Body of pancreas (tissue), 4 donors: Measurements from ENCODE around the gene USP17L26. TPM values are rescaled to one million over a fixed set of nuclear protein-coding genes. Genes with fewer than 3 reads are reported as not detected.
"Not testable (repeated sequence)": the region's sequence is repeated elsewhere in the genome, so short reads cannot be mapped to it uniquely, and the experiment has no call there.

Source experiments
- ATAC-seq: fragments of 150-250 bp; one replicate; pipeline ENCODE4 v1.9.1; 2016
- DNase-seq, 4 donors: peaks; one replicate each; pipeline ENCODE4 v3.0.0-alpha.2; 2019
- H3K27ac ChIP-seq, 4 donors: fragments of 200-600 bp; sonication (generic); 1 replicate in 3 of 4; 2 replicates in 1 of 4; pipeline versions ENCODE4 v1.5.1 to v1.6.1; 2016 to 2019; ENCODE audit warnings: mild to moderate bottlenecking in 1 of 4, mixed read lengths in 1 of 4, moderate library complexity in 1 of 4
- H3K27me3 ChIP-seq, 2 donors: fragments of 200-600 bp; sonication (generic); one replicate each; pipeline ENCODE4 v1.6.0; 2016; ENCODE audit warnings: mild to moderate bottlenecking in 1 of 2
- H3K36me3 ChIP-seq, 2 donors: fragments of 200-600 bp; sonication (generic); replicated peaks in 1 of 2; 2 replicates each; pipeline ENCODE4 v1.5.1; 2016; ENCODE audit warnings: low read depth in 2 of 2; ENCODE audit not compliant: insufficient read depth in 1 of 2
- H3K4me1 ChIP-seq: fragments of 200-600 bp; sonication (generic); one replicate; pipeline ENCODE4 v1.6.0; 2016
- H3K4me3 ChIP-seq, 2 donors: fragments of 200-600 bp; sonication (generic); 1 replicate in 1 of 2; 2 replicates in 1 of 2; pipeline ENCODE4 v1.5.1; 2016 to 2019
- H3K9me3 ChIP-seq, 3 donors: fragments of 200-600 bp; sonication (generic); 1 replicate in 2 of 3; 2 replicates in 1 of 3; pipeline ENCODE4 v1.5.1; 2016
- WGBS, 2 donors: methylation state at CpG; one replicate each; pipeline ENCODE4 v1.1.5; 2017; 5-methylcytosine and 5-hydroxymethylcytosine counted together
- intact Hi-C: fragments of 100-400 bp; cut with DNase I; formaldehyde crosslinking; loops from one replicate; pipeline ENCODE4 v1.15.1; 2023
- total RNA-seq, 2 donors: library from RNA; depleted of rRNA; stranded (reverse); fragments of >200 nt; gene quantifications; one replicate each; pipeline ENCODE4 v1.1.0, GENCODE V29; 2016

USP17L26 gene
- not detected for total RNA-seq

- ATAC-seq, intact Hi-C loops, H3K27me3 ChIP-seq, H3K4me3 ChIP-seq, DNase-seq, H3K9me3 ChIP-seq, H3K4me1 ChIP-seq, H3K27ac ChIP-seq, H3K36me3 ChIP-seq: not testable (repeated sequence)
- WGBS, 2 donors: no CpG with 5 or more reads among the region's 15 CpGs
Observed at GRCh38 chr4:9334358-9334757, at the start of gene USP17L26. TSS of gene USP17L26 (plus strand) at chr4:9334658. CDS start at chr4:9334658, 0 bp downstream.

- H3K36me3 ChIP-seq, H3K27ac ChIP-seq, intact Hi-C loops, H3K4me1 ChIP-seq, H3K27me3 ChIP-seq, DNase-seq, ATAC-seq, H3K4me3 ChIP-seq, H3K9me3 ChIP-seq: not testable (repeated sequence)
- whole genome bisulfite sequencing, 2 donors: 63% methylated on average over 4 to 6 of the region's 13 CpGs
Observed at GRCh38 chr4:9324191-9324590, 10.3 kb upstream of the USP17L26 start.

- DNase-seq, H3K36me3 ChIP-seq, H3K4me3 ChIP-seq, H3K9me3 ChIP-seq, H3K4me1 ChIP-seq, intact Hi-C loops, ATAC-seq, H3K27me3 ChIP-seq, H3K27ac ChIP-seq: not testable (repeated sequence)
- no CpG with 5 or more reads among the region's 15 CpGs for WGBS, 2 donors
Observed at GRCh38 chr4:9324865-9325264, 9.6 kb upstream of the USP17L26 start, which contains the start of gene USP17L24. TSS of gene USP17L24 (plus strand) at chr4:9325165. CDS start at chr4:9325165, 0 bp downstream.

GRCh38 chr4:9329611-9330010, 4.8 kb upstream of the USP17L26 start, which contains the start of gene USP17L25:
TSS of gene USP17L25 (plus strand) at chr4:9329911. CDS start at chr4:9329911, 0 bp downstream.
- ATAC-seq, intact Hi-C loops, H3K9me3 ChIP-seq: not testable (repeated sequence)

GRCh38 chr4:9339103-9339502, 4.6 kb downstream of the USP17L26 start, which contains the start of gene USP17L5:
TSS of gene USP17L5 (plus strand) at chr4:9339403. CDS start at chr4:9339403, 0 bp downstream.
- H3K9me3 ChIP-seq, DNase-seq, H3K4me3 ChIP-seq, intact Hi-C loops, H3K4me1 ChIP-seq, H3K27me3 ChIP-seq, ATAC-seq, H3K27ac ChIP-seq, H3K36me3 ChIP-seq: not testable (repeated sequence)
- no CpG with 5 or more reads among the region's 15 CpGs for WGBS, 2 donors

More at GRCh38 chr4:9329611-9330010, 4.8 kb upstream of the USP17L26 start, which contains the start of gene USP17L25:
- not testable (repeated sequence) for H3K4me1 ChIP-seq, H3K27ac ChIP-seq, H3K36me3 ChIP-seq, DNase-seq, H3K4me3 ChIP-seq, H3K27me3 ChIP-seq
- no CpG with 5 or more reads among the region's 15 CpGs for WGBS, 2 donors

- no CpG with 5 or more reads among the region's 15 CpGs for WGBS, 2 donors
- H3K36me3 ChIP-seq, H3K4me1 ChIP-seq, H3K9me3 ChIP-seq, H3K27me3 ChIP-seq, intact Hi-C loops, H3K4me3 ChIP-seq, H3K27ac ChIP-seq, DNase-seq, ATAC-seq: not testable (repeated sequence)
Observed at GRCh38 chr4:9343848-9344247, 9.4 kb downstream of the USP17L26 start, which contains the start of gene USP17L27. TSS of gene USP17L27 (plus strand) at chr4:9344148. CDS start at chr4:9344148, 0 bp downstream.

GRCh38 chr4:9348593-9348992, 14.1 kb downstream of the USP17L26 start, which contains the start of gene USP17L28:
TSS of gene USP17L28 (plus strand) at chr4:9348893. CDS start at chr4:9348893, 0 bp downstream.
- H3K27ac ChIP-seq, intact Hi-C loops, DNase-seq, H3K4me1 ChIP-seq, H3K4me3 ChIP-seq, H3K36me3 ChIP-seq, ATAC-seq, H3K27me3 ChIP-seq, H3K9me3 ChIP-seq: not testable (repeated sequence)
- WGBS, 2 donors: no CpG with 5 or more reads among the region's 15 CpGs

GRCh38 chr4:9350866-9351265, 16.4 kb downstream of the USP17L26 start:
- H3K36me3 ChIP-seq, H3K27me3 ChIP-seq, DNase-seq, H3K4me3 ChIP-seq, H3K27ac ChIP-seq, intact Hi-C loops, H3K4me1 ChIP-seq, ATAC-seq, H3K9me3 ChIP-seq: not testable (repeated sequence)
- no CpG with 5 or more reads among the region's 18 CpGs for WGBS, 2 donors

- DNase-seq, H3K27ac ChIP-seq, intact Hi-C loops, H3K4me1 ChIP-seq, H3K27me3 ChIP-seq, H3K4me3 ChIP-seq, H3K36me3 ChIP-seq, H3K9me3 ChIP-seq, ATAC-seq: not testable (repeated sequence)
- no CpG with 5 or more reads among the region's 15 CpGs for WGBS, 2 donors
Observed at GRCh38 chr4:9353338-9353737, 18.9 kb downstream of the USP17L26 start, which contains the start of gene USP17L29. TSS of gene USP17L29 (plus strand) at chr4:9353638. CDS start at chr4:9353638, 0 bp downstream.

- H3K4me1 ChIP-seq, H3K9me3 ChIP-seq, ATAC-seq, intact Hi-C loops, H3K4me3 ChIP-seq, H3K27me3 ChIP-seq, H3K27ac ChIP-seq, DNase-seq, H3K36me3 ChIP-seq: not testable (repeated sequence)
- WGBS, 2 donors: no CpG with 5 or more reads among the region's 15 CpGs
Observed at GRCh38 chr4:9362829-9363228, 28.4 kb downstream of the USP17L26 start, which contains the start of gene USP17L30. TSS of gene USP17L30 (plus strand) at chr4:9363129. CDS start at chr4:9363129, 0 bp downstream.

- DNase-seq, H3K4me3 ChIP-seq, ATAC-seq, H3K36me3 ChIP-seq, intact Hi-C loops, H3K9me3 ChIP-seq, H3K27ac ChIP-seq, H3K4me1 ChIP-seq, H3K27me3 ChIP-seq: not testable (repeated sequence)
- 71 to 83% methylated on average over 1 of the region's 1 CpG for WGBS, 2 donors
Observed at GRCh38 chr4:9379881-9380280, 45.4 kb downstream of the USP17L26 start.
